ENCODE data around the gene ARHGAP40.
A peak's percentile ranks its signal among the peaks of the same experiment; 100 is the strongest.

The ARHGAP40 gene

GRCh38 chr20:38673261-38673660 lies 71.7 kb downstream of the ARHGAP40 start:
- TF ChIP-seq CTCF (IDR thresholded peaks at IDR 0.05; ENCODE audit: borderline replicate concordance, control extremely low read depth, extremely low read depth, insufficient read depth, missing control alignments) = no peak
- no peak for DNase-seq (ENCODE audit: low spot score)
- in situ Hi-C loops (cut with MboI; ENCODE audit: low sequenced_read_pairs, unreplicated experiment) = no loop called here

GRCh38 chr20:38673725-38674091 lies 72.1 kb downstream of the ARHGAP40 start:
- no peak for TF ChIP-seq CTCF (IDR thresholded peaks at IDR 0.05; ENCODE audit: borderline replicate concordance, control extremely low read depth, extremely low read depth, insufficient read depth, missing control alignments)
- in situ Hi-C loops (cut with MboI; ENCODE audit: low sequenced_read_pairs, unreplicated experiment) = no loop called here
- DNase-seq (ENCODE audit: low spot score) = peak; percentile 36

DNA sequence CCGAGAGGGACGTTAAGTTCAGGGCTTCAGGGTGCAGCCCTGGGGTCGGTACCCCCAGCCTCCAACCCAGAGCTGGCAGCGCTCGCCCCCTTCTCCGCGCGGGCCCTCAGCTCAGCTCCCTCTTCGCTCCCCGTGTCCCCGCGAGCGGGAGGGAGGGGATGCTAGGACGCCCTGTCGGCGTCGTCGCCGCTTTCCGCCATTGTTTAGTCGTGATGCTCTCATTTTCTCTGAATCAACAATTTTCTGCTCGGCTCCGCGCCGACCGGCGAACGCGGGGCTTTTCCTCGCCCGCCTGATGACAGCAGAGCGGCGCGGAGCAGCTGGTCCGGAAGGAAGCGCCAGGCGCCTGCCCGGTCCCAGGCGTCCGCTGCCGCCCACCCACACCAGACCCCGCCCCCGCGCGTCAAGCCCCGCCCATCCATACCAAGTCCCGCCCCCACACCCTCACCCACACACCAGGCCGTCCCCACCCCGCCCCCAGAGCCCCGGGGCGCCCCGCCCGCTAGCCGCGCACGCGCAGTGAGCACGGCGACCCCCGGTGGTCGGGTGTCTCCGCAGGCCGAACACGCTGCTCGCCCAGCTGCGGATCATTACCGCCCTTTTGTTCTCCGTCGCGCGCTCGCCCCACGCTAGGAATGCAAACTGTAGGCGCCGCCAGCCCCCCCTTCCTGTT lies 72.6 kb downstream of the ARHGAP40 start:
- in situ Hi-C loops (cut with MboI; ENCODE audit: low sequenced_read_pairs, unreplicated experiment) = no loop called here
- DNase-seq (ENCODE audit: low spot score) = peak; percentile 93
- no peak for TF ChIP-seq CTCF (IDR thresholded peaks at IDR 0.05; ENCODE audit: borderline replicate concordance, control extremely low read depth, extremely low read depth, insufficient read depth, missing control alignments)

- DNase-seq (ENCODE audit: low spot score) = no peak
- no peak for TF ChIP-seq CTCF (IDR thresholded peaks at IDR 0.05; ENCODE audit: borderline replicate concordance, control extremely low read depth, extremely low read depth, insufficient read depth, missing control alignments)
- in situ Hi-C loops (cut with MboI; ENCODE audit: low sequenced_read_pairs, unreplicated experiment) = no loop called here
Measured at GRCh38 chr20:38674765-38675133, 73.1 kb downstream of the ARHGAP40 start.

GRCh38 chr20:38676576-38676975 lies 75.0 kb downstream of the ARHGAP40 start:
- in situ Hi-C loops (cut with MboI; ENCODE audit: low sequenced_read_pairs, unreplicated experiment) = no loop called here
- no peak for TF ChIP-seq CTCF (IDR thresholded peaks at IDR 0.05; ENCODE audit: borderline replicate concordance, control extremely low read depth, extremely low read depth, insufficient read depth, missing control alignments)
- no peak for DNase-seq (ENCODE audit: low spot score)

DNA sequence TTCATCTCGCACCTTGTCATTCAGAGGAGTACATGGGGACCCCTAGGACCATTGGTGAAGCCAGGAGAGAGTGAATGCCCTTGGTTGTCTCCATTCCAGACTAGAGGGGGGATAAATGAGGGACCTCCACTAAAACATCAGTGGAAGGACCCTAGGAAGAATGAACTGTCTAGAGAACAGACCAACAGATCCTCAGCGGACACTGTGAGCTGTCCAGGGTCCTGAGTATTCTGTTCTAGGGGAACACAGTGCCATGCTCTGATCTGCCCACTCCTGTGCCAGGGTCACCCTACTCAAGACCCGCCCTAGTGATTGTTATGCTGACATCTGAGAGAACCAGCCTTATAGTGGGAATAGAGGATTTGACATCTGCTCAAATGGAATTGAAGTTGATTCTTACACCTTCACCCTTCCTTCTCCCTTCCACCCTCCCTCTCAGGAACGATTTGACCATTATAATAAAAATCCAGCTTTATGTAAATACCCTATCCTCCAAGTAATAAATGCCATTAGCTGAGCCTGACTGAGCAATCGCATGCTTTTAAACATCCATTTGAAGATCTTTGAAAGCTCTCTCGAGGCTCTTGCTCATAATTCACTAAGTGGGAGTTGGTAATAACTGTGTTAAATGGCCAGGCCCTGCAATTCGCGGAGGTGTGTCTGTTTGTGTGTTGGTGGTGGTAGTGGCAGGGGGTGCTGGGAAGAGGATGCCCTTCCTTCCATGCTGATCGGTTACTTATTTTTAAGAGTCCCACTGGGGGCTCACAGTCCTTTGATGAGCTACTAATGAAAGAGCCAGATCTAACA lies 79.1 kb downstream of the ARHGAP40 start:
- in situ Hi-C loops (cut with MboI; ENCODE audit: low sequenced_read_pairs, unreplicated experiment) = no loop called here
- TF ChIP-seq CTCF (IDR thresholded peaks at IDR 0.05; ENCODE audit: borderline replicate concordance, control extremely low read depth, extremely low read depth, insufficient read depth, missing control alignments) = no peak
- no peak for DNase-seq (ENCODE audit: low spot score)

Data from GM13976 (cell line).